Measurements from ENCODE around the gene SUSD6. TPM values are rescaled to one million over a fixed set of nuclear protein-coding genes. Genes with fewer than 3 reads are reported as not detected.

The SUSD6 gene
- total RNA-seq, 1 experiment from 2014 or later: 32.1 TPM

DNA sequence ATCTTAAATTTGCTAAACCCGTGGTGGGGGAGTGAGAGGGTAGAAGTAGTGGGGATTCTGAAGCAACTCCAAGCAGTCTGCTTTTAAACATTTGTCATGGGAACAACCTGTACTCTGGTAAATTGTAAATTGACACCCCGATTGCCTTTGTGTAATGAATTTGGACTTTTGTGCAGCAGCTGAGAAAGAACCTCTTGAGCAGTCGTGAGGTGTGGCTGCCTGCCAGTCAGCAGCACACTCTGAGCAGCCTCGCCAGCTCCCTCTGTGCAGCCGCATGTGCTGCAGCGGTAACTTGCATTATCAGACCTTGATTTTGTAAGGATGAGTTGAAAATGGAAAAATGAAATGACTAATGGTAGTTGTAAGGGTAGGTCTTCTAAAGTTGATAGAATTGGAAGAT lies 74.3 kb downstream of the SUSD6 start:
- CTCF ChIA-PET: interaction anchor here (0.9 to 1.6 kb wide), 4 partner anchors 25 to 37 kb away, joined by 3 to 6 read pairs (median 4); no protein-coding TSS in a partner anchor
- TSS peak; percentile 76 for BruUV-seq (replicated peaks)
- Mint-ChIP-seq H3K4me3 (ENCODE audit: unreplicated experiment) (peak overlapping the region; percentile 48), H3K27ac (ENCODE audit: low read depth, unreplicated experiment) (peak overlapping the region; percentile 84), H3K4me1 (ENCODE audit: insufficient read depth, unreplicated experiment) (peaks cover 47% of the 10 kb centered on the region), H3K36me3 (ENCODE audit: insufficient read depth, unreplicated experiment) (peaks cover 19% of the 10 kb centered on the region), H3K27me3 (ENCODE audit: insufficient read depth, unreplicated experiment) (no peaks in the 10 kb centered on the region), H3K9me3 (ENCODE audit: unreplicated experiment) (no peaks in the 10 kb centered on the region)
- no peak for TF ChIP-seq CTCF (IDR thresholded peaks at IDR 0.05; ENCODE audit: unreplicated experiment)
- POLR2A ChIA-PET: interaction anchor here (0.7 to 6.7 kb wide), 15 partner anchors 20 to 100 kb away, joined by 3 to 71 read pairs (median 7); partner anchors contain the start of genes SRSF5 and SUSD6
- peak; percentile 82 for DNase-seq (ENCODE audit: unreplicated experiment)
- intact Hi-C loops (cut with micrococcal nuclease): no loop called here

DNA sequence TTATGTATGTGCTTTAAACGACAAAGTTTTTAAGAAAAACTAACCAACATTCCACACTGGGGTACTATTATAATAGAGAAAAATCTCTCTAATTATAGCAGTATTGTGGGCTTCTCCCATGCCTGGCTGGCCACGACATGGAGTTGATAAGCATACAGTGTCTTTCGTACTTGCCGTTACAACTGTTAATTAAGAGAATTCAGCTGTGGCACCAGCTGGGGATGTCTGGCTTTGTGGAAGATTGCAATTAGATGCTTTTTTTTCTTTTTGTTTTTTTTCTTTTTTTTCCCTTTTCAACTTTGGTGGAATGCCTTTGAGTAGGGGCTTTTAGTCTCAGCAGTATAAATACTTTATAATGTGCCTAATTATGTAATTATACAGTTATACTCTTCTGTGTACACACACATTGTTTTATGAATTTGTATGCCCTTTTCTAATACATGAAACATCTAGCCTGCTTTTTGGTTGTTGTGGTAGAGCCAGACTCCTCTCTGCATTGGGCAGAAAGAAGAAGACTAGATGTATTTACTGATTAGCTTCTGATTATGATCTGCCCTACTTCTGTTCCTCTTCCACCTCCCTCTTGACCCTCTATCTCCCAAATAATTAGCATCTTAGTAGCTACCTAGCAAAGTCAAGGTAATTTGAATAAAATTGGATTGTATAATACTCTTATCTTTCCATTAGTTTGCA lies 76.4 kb downstream of the SUSD6 start:
- CTCF ChIA-PET: interaction anchor here (0.5 to 1.2 kb wide), 4 partner anchors 20 to 70 kb away, joined by 3 to 5 read pairs (median 3); no protein-coding TSS in a partner anchor
- no peak for TF ChIP-seq CTCF (IDR thresholded peaks at IDR 0.05; ENCODE audit: unreplicated experiment)

GRCh38 chr14:69688299-69688649 lies 76.9 kb downstream of the SUSD6 start:
- no peak for TF ChIP-seq CTCF (IDR thresholded peaks at IDR 0.05; ENCODE audit: unreplicated experiment)
- H3K4me1 Mint-ChIP-seq (ENCODE audit: insufficient read depth, unreplicated experiment): peaks cover 29% of the 10 kb centered on the region
- no peak overlapping the region for H3K27ac Mint-ChIP-seq (ENCODE audit: low read depth, unreplicated experiment)
- H3K27me3 Mint-ChIP-seq (ENCODE audit: insufficient read depth, unreplicated experiment): no peaks in the 10 kb centered on the region
- BruUV-seq (replicated peaks): no TSS peak
- no peaks in the 10 kb centered on the region for H3K9me3 Mint-ChIP-seq (ENCODE audit: unreplicated experiment)
- H3K4me3 Mint-ChIP-seq (ENCODE audit: unreplicated experiment): no peak overlapping the region
- intact Hi-C loops (cut with micrococcal nuclease): no loop called here
- H3K36me3 Mint-ChIP-seq (ENCODE audit: insufficient read depth, unreplicated experiment): peaks cover 11% of the 10 kb centered on the region
- POLR2A ChIA-PET: interaction anchor here (5.8 to 6.7 kb wide), 2 partner anchors 27 to 76 kb away, joined by 63 to 71 read pairs; partner anchors contain the start of gene SUSD6
- CTCF ChIA-PET: interaction anchor here (0.6 kb wide), 1 partner anchor 60 kb away, joined by 3 read pairs; no protein-coding TSS in a partner anchor
- DNase-seq (ENCODE audit: unreplicated experiment): no peak

More for the DNA sequence above, 76.4 kb downstream of the SUSD6 start:
- peaks cover 34% of the 10 kb centered on the region for H3K4me1 Mint-ChIP-seq (ENCODE audit: insufficient read depth, unreplicated experiment)
- no peaks in the 10 kb centered on the region for H3K27me3 Mint-ChIP-seq (ENCODE audit: insufficient read depth, unreplicated experiment)
- H3K27ac Mint-ChIP-seq (ENCODE audit: low read depth, unreplicated experiment): no peak overlapping the region
- intact Hi-C loops (cut with micrococcal nuclease): no loop called here
- BruUV-seq (replicated peaks): no TSS peak
- no peak overlapping the region for H3K4me3 Mint-ChIP-seq (ENCODE audit: unreplicated experiment)
- peaks cover 15% of the 10 kb centered on the region for H3K36me3 Mint-ChIP-seq (ENCODE audit: insufficient read depth, unreplicated experiment)
- POLR2A ChIA-PET: interaction anchor here (0.6 to 6.7 kb wide), 3 partner anchors 20 to 76 kb away, joined by 3 to 71 read pairs (median 63); partner anchors contain the start of gene SUSD6
- no peak for DNase-seq (ENCODE audit: unreplicated experiment)
- no peaks in the 10 kb centered on the region for H3K9me3 Mint-ChIP-seq (ENCODE audit: unreplicated experiment)

GRCh38 chr14:69690042-69690441 lies 78.6 kb downstream of the SUSD6 start:
- TF ChIP-seq CTCF (IDR thresholded peaks at IDR 0.05; ENCODE audit: unreplicated experiment): no peak
- no TSS peak for BruUV-seq (replicated peaks)
- intact Hi-C loops (cut with micrococcal nuclease): no loop called here
- ChIA-PET CTCF (no interaction called here), POLR2A (interaction anchor here (1.3 to 1.7 kb wide), 2 partner anchors 23 to 26 kb away, joined by 4 to 7 read pairs; no protein-coding TSS in a partner anchor)
- H3K36me3 Mint-ChIP-seq (ENCODE audit: insufficient read depth, unreplicated experiment): peaks cover 11% of the 10 kb centered on the region
- H3K4me1 Mint-ChIP-seq (ENCODE audit: insufficient read depth, unreplicated experiment): peaks cover 21% of the 10 kb centered on the region
- H3K27ac Mint-ChIP-seq (ENCODE audit: low read depth, unreplicated experiment): no peak overlapping the region
- no peak overlapping the region for H3K4me3 Mint-ChIP-seq (ENCODE audit: unreplicated experiment)
- DNase-seq (ENCODE audit: unreplicated experiment): no peak
- H3K9me3 Mint-ChIP-seq (ENCODE audit: unreplicated experiment): no peaks in the 10 kb centered on the region
- H3K27me3 Mint-ChIP-seq (ENCODE audit: insufficient read depth, unreplicated experiment): no peaks in the 10 kb centered on the region
